ENCODE measurements around the gene PRUNE1.

The PRUNE1 gene

DNA sequence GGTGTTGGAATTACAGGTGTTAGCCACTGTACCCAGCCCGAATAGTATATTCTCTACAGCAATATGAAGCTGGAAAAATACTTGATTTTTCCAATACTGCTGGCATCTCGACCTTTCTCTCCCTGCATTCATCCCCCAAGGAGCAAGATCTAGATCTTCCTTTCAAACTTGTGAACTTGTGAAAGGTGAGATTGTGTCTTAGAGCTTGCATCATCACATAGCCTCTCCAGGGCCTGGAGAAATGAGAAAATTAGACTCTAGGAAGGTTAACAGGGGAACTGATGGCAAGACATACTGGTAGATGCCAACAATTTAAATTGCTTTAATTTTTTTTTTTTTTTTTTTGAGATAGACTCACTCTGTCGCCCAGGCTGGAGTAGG, 2.1 kb downstream of the PRUNE1 start:
- Histone ChIP-seq H3K27me3 (ENCODE audit: insufficient read depth, low read length) (no peaks in the 10 kb centered on the region), H3K9ac (ENCODE audit: low read depth, low read length) (no peak overlapping the region), H3K4me3 (ENCODE audit: low read length) (no peak overlapping the region), H3K9me3 (ENCODE audit: insufficient read depth, low read depth, low read length) (no peaks in the 10 kb centered on the region), H3K4me1 (ENCODE audit: insufficient read depth, low read length) (peaks cover 20% of the 10 kb centered on the region), H3K27ac (ENCODE audit: low read length) (no peak overlapping the region), H3K36me3 (ENCODE audit: insufficient read depth, low read depth, low read length) (0 out of 2 replicates have a peak, but pooled peaks cover 4% of the 10 kb centered on the region)

- Histone ChIP-seq H3K9me3 (ENCODE audit: insufficient read depth, low read depth, low read length) (no peaks in the 10 kb centered on the region), H3K9ac (ENCODE audit: low read depth, low read length) (no peak overlapping the region), H3K4me1 (ENCODE audit: insufficient read depth, low read length) (peaks cover 12% of the 10 kb centered on the region; the same call in 1 of the 2 replicates)
Measured at GRCh38 chr1:151011154-151011850, 3.1 kb downstream of the PRUNE1 start.

DNA sequence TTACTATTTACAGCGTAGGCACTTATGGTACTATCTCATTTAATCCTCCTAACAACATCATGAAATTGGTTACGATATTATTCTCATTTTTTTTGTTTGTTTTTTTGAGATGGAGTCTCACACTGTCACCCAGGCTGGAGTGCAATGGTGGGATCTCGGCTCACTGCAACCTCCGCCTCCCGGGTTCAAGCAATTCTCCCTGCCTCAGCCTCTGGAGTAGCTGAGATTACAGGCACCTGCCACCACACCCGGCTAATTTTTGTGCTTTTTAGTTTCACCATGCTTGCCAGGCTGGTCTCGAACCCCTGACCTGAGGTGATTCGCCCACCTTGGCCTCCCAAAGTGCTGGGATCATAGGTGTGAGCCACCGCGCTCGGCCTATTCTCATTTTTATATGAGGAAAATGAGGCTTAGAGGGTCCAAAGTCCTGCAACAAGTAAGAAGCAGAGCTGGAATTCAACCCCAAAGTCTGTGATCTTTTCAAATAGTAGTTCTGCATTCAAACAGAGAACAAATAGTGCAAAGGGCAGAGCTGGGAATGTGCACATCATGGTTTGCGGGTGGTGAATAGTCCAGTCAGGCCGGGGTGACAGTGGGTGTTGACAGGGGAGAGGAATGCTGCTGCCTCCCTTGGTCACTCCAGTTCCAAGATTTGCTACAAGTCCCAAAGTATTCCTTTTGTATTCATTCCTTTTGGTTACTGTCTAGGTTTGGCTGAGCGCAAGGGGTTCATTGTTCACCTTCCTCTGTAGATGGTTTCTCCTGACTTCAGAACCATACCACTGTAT, 4.6 kb downstream of the PRUNE1 start:
- no peak overlapping the region for H3K4me3 ChIP-seq (ENCODE audit: low read length)
- no peak overlapping the region for H3K27ac ChIP-seq (ENCODE audit: low read length)
- H3K9ac ChIP-seq (ENCODE audit: low read depth, low read length): no peak overlapping the region
- peaks cover 7% of the 10 kb centered on the region; the same call in 1 of the 2 replicates for H3K36me3 ChIP-seq (ENCODE audit: insufficient read depth, low read depth, low read length)
- peaks cover 7% of the 10 kb centered on the region; the same call in 1 of the 2 replicates for H3K4me1 ChIP-seq (ENCODE audit: insufficient read depth, low read length)
- no peaks in the 10 kb centered on the region for H3K9me3 ChIP-seq (ENCODE audit: insufficient read depth, low read depth, low read length)
- H3K27me3 ChIP-seq (ENCODE audit: insufficient read depth, low read length): no peaks in the 10 kb centered on the region

More at GRCh38 chr1:151011154-151011850, 3.1 kb downstream of the PRUNE1 start:
- Histone ChIP-seq H3K27ac (ENCODE audit: low read length) (no peak overlapping the region), H3K4me3 (ENCODE audit: low read length) (no peak overlapping the region), H3K36me3 (ENCODE audit: insufficient read depth, low read depth, low read length) (0 out of 2 replicates have a peak, but pooled peaks cover 4% of the 10 kb centered on the region), H3K27me3 (ENCODE audit: insufficient read depth, low read length) (no peaks in the 10 kb centered on the region)

DNA sequence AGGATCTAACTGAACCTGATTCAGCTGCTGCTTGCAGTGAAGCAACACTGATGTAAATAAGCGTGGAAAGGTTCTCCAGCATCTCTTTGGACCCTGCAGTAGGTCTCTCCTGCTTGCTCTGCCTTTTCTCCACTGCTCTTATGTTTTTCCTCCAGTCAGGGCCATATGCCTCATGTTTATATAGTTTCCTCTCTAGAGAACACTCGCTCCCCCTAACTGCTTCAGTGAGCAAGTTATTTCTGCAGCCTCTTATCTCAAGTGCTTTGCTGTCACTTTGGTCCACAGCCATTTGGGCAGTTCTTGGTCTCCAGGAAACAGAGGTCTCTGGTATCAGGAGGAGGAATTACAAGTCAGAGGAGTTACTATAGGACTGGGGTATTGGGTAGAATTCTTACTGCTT, 5.3 kb downstream of the PRUNE1 start:
- no peak overlapping the region for H3K27ac ChIP-seq (ENCODE audit: low read length)
- H3K4me3 ChIP-seq (ENCODE audit: low read length): no peak overlapping the region
- H3K36me3 ChIP-seq (ENCODE audit: insufficient read depth, low read depth, low read length): peaks cover 13% of the 10 kb centered on the region

GRCh38 chr1:151024540-151025146, 16.4 kb downstream of the PRUNE1 start:
- H3K4me1 ChIP-seq (ENCODE audit: insufficient read depth, low read length): no peaks in the 10 kb centered on the region
- no peak overlapping the region for H3K4me3 ChIP-seq (ENCODE audit: low read length)
- no peaks in the 10 kb centered on the region for H3K27me3 ChIP-seq (ENCODE audit: insufficient read depth, low read length)
- peaks cover 38% of the 10 kb centered on the region for H3K36me3 ChIP-seq (ENCODE audit: insufficient read depth, low read depth, low read length)
- H3K9ac ChIP-seq (ENCODE audit: low read depth, low read length): no peak overlapping the region
- H3K9me3 ChIP-seq (ENCODE audit: insufficient read depth, low read depth, low read length): no peaks in the 10 kb centered on the region
- no peak overlapping the region for H3K27ac ChIP-seq (ENCODE audit: low read length)

More for the DNA sequence above, 5.3 kb downstream of the PRUNE1 start:
- Histone ChIP-seq H3K9me3 (ENCODE audit: insufficient read depth, low read depth, low read length) (no peaks in the 10 kb centered on the region), H3K27me3 (ENCODE audit: insufficient read depth, low read length) (no peaks in the 10 kb centered on the region), H3K9ac (ENCODE audit: low read depth, low read length) (no peak overlapping the region), H3K4me1 (ENCODE audit: insufficient read depth, low read length) (peaks cover 5% of the 10 kb centered on the region; the same call in 1 of the 2 replicates)

DNA sequence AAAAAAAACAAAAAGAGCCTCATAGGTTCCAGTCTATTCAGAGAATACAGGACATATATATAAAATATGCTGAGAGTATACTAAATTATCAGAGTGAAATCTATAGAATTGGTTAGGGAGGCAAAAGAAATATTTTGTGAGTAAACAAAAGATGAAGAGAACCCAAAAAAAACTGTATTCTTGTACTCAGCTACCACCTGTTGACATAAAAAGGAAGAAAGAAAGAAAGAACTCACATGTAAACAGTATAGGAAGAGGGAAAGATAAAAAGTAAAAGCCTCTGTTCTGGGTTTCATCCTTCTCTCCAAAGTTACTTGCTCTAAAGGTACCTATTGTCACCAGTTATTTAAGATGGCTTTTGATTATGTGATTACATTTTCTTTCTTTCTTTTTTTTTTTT, 18.2 kb downstream of the PRUNE1 start:
- no peaks in the 10 kb centered on the region for H3K4me1 ChIP-seq (ENCODE audit: insufficient read depth, low read length)
- no peak overlapping the region for H3K27ac ChIP-seq (ENCODE audit: low read length)
- no peak overlapping the region for H3K9ac ChIP-seq (ENCODE audit: low read depth, low read length)
- no peaks in the 10 kb centered on the region for H3K9me3 ChIP-seq (ENCODE audit: insufficient read depth, low read depth, low read length)
- H3K27me3 ChIP-seq (ENCODE audit: insufficient read depth, low read length): no peaks in the 10 kb centered on the region
- peaks cover 45% of the 10 kb centered on the region for H3K36me3 ChIP-seq (ENCODE audit: insufficient read depth, low read depth, low read length)
- H3K4me3 ChIP-seq (ENCODE audit: low read length): no peak overlapping the region

- Histone ChIP-seq H3K27me3 (ENCODE audit: insufficient read depth, low read length) (no peaks in the 10 kb centered on the region), H3K9me3 (ENCODE audit: insufficient read depth, low read depth, low read length) (no peaks in the 10 kb centered on the region), H3K4me3 (ENCODE audit: low read length) (no peak overlapping the region), H3K9ac (ENCODE audit: low read depth, low read length) (no peak overlapping the region), H3K4me1 (ENCODE audit: insufficient read depth, low read length) (no peaks in the 10 kb centered on the region; the same call in 1 of the 2 replicates), H3K36me3 (ENCODE audit: insufficient read depth, low read depth, low read length) (peaks cover 41% of the 10 kb centered on the region), H3K27ac (ENCODE audit: low read length) (no peak overlapping the region)
Measured at GRCh38 chr1:151032164-151032563, 23.9 kb downstream of the PRUNE1 start.

DNA sequence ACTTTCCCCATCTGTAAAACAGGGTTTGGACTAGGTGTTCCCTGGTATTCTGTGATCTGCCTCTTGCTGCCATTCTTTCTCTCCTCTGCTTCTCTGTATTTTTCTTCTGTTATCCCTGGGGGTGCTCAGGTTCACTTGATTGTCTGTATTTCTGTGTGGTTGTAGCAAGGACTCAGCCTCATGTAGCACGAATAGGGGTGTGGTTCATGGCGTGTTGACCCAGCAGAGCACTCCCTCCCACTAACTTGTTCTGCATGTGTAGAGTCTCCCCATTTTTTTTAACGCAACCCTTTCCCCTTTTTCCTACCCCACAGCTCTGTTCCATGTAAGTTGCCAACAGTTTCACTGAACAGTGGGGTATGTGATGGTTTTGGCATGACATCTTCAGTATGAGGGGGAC, 26.9 kb downstream of the PRUNE1 start:
- H3K9me3 ChIP-seq (ENCODE audit: insufficient read depth, low read depth, low read length): no peaks in the 10 kb centered on the region
- no peaks in the 10 kb centered on the region for H3K27me3 ChIP-seq (ENCODE audit: insufficient read depth, low read length)
- H3K36me3 ChIP-seq (ENCODE audit: insufficient read depth, low read depth, low read length): peaks cover 28% of the 10 kb centered on the region
- H3K4me1 ChIP-seq (ENCODE audit: insufficient read depth, low read length): peaks cover 3% of the 10 kb centered on the region; the same call in 1 of the 2 replicates
- no peak overlapping the region for H3K9ac ChIP-seq (ENCODE audit: low read depth, low read length)
- H3K4me3 ChIP-seq (ENCODE audit: low read length): no peak overlapping the region
- H3K27ac ChIP-seq (ENCODE audit: low read length): no peak overlapping the region

- peak within 1 kb of the TSS; percentile 50; the same call in 1 of the 2 replicates for H3K9ac ChIP-seq (ENCODE audit: low read depth, low read length)
- H3K4me1 ChIP-seq (ENCODE audit: insufficient read depth, low read length): peaks cover 3% of the 10 kb centered on the region; the same call in 1 of the 2 replicates
- no peaks in the 10 kb centered on the region for H3K27me3 ChIP-seq (ENCODE audit: insufficient read depth, low read length)
- H3K36me3 ChIP-seq (ENCODE audit: insufficient read depth, low read depth, low read length): peaks cover 18% of the 10 kb centered on the region
- peak within 1 kb of the TSS; percentile 27; the same call in 1 of the 2 replicates for H3K4me3 ChIP-seq (ENCODE audit: low read length)
- no peaks in the 10 kb centered on the region for H3K9me3 ChIP-seq (ENCODE audit: insufficient read depth, low read depth, low read length)
- no peak within 1 kb of the TSS for H3K27ac ChIP-seq (ENCODE audit: low read length)
Measured at GRCh38 chr1:151036356-151036755, 28.1 kb downstream of the PRUNE1 start, which contains the start of gene BNIPL. TSS of gene BNIPL (plus strand) at chr1:151036586. CDS start at chr1:151036726, 140 bp downstream.

- no peaks in the 10 kb centered on the region for H3K27me3 ChIP-seq (ENCODE audit: insufficient read depth, low read length)
- no peak overlapping the region for H3K9ac ChIP-seq (ENCODE audit: low read depth, low read length)
- peaks cover 3% of the 10 kb centered on the region; the same call in 1 of the 2 replicates for H3K4me1 ChIP-seq (ENCODE audit: insufficient read depth, low read length)
- no peak overlapping the region for H3K4me3 ChIP-seq (ENCODE audit: low read length)
- H3K36me3 ChIP-seq (ENCODE audit: insufficient read depth, low read depth, low read length): peaks cover 15% of the 10 kb centered on the region
- H3K9me3 ChIP-seq (ENCODE audit: insufficient read depth, low read depth, low read length): no peaks in the 10 kb centered on the region
- H3K27ac ChIP-seq (ENCODE audit: low read length): no peak overlapping the region
Measured at GRCh38 chr1:151037032-151037431, 28.8 kb downstream of the PRUNE1 start.

DNA sequence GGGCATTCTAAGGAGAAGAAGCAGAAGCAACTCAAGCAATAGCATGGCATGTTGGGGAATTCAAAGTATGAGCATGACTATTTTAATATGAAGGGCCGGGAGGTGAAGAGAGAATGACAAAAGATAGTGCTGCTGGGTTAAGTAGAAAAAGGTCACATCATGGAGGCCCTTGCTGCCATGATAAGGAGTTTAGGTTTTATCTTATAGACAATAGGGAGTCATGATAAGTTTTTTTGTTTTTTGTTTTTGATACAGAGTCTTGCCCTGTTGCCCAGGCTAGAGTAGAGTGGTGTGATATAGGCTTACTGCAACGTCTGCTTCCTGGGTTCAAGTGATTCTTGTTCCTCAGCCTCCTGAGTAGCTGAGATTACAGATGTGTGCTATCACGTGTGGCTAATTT, 31.3 kb downstream of the PRUNE1 start:
- Histone ChIP-seq H3K36me3 (ENCODE audit: insufficient read depth, low read depth, low read length) (peaks cover 6% of the 10 kb centered on the region; the same call in 1 of the 2 replicates), H3K4me3 (ENCODE audit: low read length) (no peak overlapping the region), H3K9ac (ENCODE audit: low read depth, low read length) (no peak overlapping the region), H3K27me3 (ENCODE audit: insufficient read depth, low read length) (no peaks in the 10 kb centered on the region), H3K9me3 (ENCODE audit: insufficient read depth, low read depth, low read length) (no peaks in the 10 kb centered on the region), H3K4me1 (ENCODE audit: insufficient read depth, low read length) (peaks cover 3% of the 10 kb centered on the region; the same call in 1 of the 2 replicates), H3K27ac (ENCODE audit: low read length) (no peak overlapping the region)

All from iPS-20b (cell line).